ENCODE results near the gene SLC7A14.

The SLC7A14 gene

GRCh38 chr3:170558427-170558826 lies 27.4 kb downstream of the SLC7A14 start:
- H3K4me2 ChIP-seq (ENCODE audit: low read depth, low read length, poor library complexity, severe bottlenecking), result no peak overlapping the region
- H2AFZ ChIP-seq (ENCODE audit: low read depth, low read length, severe bottlenecking), result no peak overlapping the region
- H3K27ac ChIP-seq (ENCODE audit: low read depth, low read length), result no peak overlapping the region
- no peaks in the 10 kb centered on the region for H3K36me3 ChIP-seq (ENCODE audit: low read length)
- TF ChIP-seq CTCF (IDR thresholded peaks at IDR 0.05; ENCODE audit: insufficient read depth, low read length, poor library complexity, severe bottlenecking) (no peak), EZH2phosphoT487 (conservative IDR thresholded peaks at IDR 0.05; ENCODE audit: low read length) (no peak)
- no peaks in the 10 kb centered on the region for H3K27me3 ChIP-seq (ENCODE audit: low read length)
- H3K9me3 ChIP-seq (ENCODE audit: insufficient read depth, low read length), result no peaks in the 10 kb centered on the region
- H3K9me2 ChIP-seq (replicated peaks; ENCODE audit: insufficient read depth, low read length), result no peaks in the 10 kb centered on the region
- no peaks in the 10 kb centered on the region for H3F3A ChIP-seq (ENCODE audit: insufficient read depth)
- no peak overlapping the region for H3K4me3 ChIP-seq (ENCODE audit: insufficient read depth, low read length, poor library complexity, severe bottlenecking)
- no peaks in the 10 kb centered on the region for H3K79me2 ChIP-seq (ENCODE audit: insufficient read depth, low read length)
- no peaks in the 10 kb centered on the region for H4K20me1 ChIP-seq (ENCODE audit: low read depth, low read length)
- no peak overlapping the region for H3K9ac ChIP-seq (ENCODE audit: low read length)

- Histone ChIP-seq H3K4me3 (ENCODE audit: insufficient read depth, low read length, poor library complexity, severe bottlenecking) (no peak overlapping the region), H3K36me3 (ENCODE audit: low read length) (no peaks in the 10 kb centered on the region), H3K9me3 (ENCODE audit: insufficient read depth, low read length) (no peaks in the 10 kb centered on the region), H3F3A (ENCODE audit: insufficient read depth) (no peaks in the 10 kb centered on the region), H3K79me2 (ENCODE audit: insufficient read depth, low read length) (no peaks in the 10 kb centered on the region), H3K4me2 (ENCODE audit: low read depth, low read length, poor library complexity, severe bottlenecking) (no peak overlapping the region), H4K20me1 (ENCODE audit: low read depth, low read length) (no peaks in the 10 kb centered on the region), H3K27ac (ENCODE audit: low read depth, low read length) (no peak overlapping the region), H3K27me3 (ENCODE audit: low read length) (no peaks in the 10 kb centered on the region), H3K9me2 (replicated peaks; ENCODE audit: insufficient read depth, low read length) (no peaks in the 10 kb centered on the region), H3K9ac (ENCODE audit: low read length) (no peak overlapping the region), H2AFZ (ENCODE audit: low read depth, low read length, severe bottlenecking) (no peak overlapping the region)
- TF ChIP-seq EZH2phosphoT487 (conservative IDR thresholded peaks at IDR 0.05; ENCODE audit: low read length) (no peak), CTCF (IDR thresholded peaks at IDR 0.05; ENCODE audit: insufficient read depth, low read length, poor library complexity, severe bottlenecking) (no peak)
Measured at GRCh38 chr3:170555329-170555728, 30.5 kb downstream of the SLC7A14 start.

- no peaks in the 10 kb centered on the region for H3K9me2 ChIP-seq (replicated peaks; ENCODE audit: insufficient read depth, low read length)
- no peak overlapping the region for H3K9ac ChIP-seq (ENCODE audit: low read length)
- H3K79me2 ChIP-seq (ENCODE audit: insufficient read depth, low read length), result no peaks in the 10 kb centered on the region
- no peaks in the 10 kb centered on the region for H3K9me3 ChIP-seq (ENCODE audit: insufficient read depth, low read length)
- TF ChIP-seq EZH2phosphoT487 (conservative IDR thresholded peaks at IDR 0.05; ENCODE audit: low read length) (no peak), CTCF (IDR thresholded peaks at IDR 0.05; ENCODE audit: insufficient read depth, low read length, poor library complexity, severe bottlenecking) (no peak)
- H3F3A ChIP-seq (ENCODE audit: insufficient read depth), result no peaks in the 10 kb centered on the region
- no peak overlapping the region for H3K4me3 ChIP-seq (ENCODE audit: insufficient read depth, low read length, poor library complexity, severe bottlenecking)
- H4K20me1 ChIP-seq (ENCODE audit: low read depth, low read length), result no peaks in the 10 kb centered on the region
- no peaks in the 10 kb centered on the region for H3K27me3 ChIP-seq (ENCODE audit: low read length)
- no peaks in the 10 kb centered on the region for H3K36me3 ChIP-seq (ENCODE audit: low read length)
- H3K4me2 ChIP-seq (ENCODE audit: low read depth, low read length, poor library complexity, severe bottlenecking), result no peak overlapping the region
- no peak overlapping the region for H3K27ac ChIP-seq (ENCODE audit: low read depth, low read length)
- H2AFZ ChIP-seq (ENCODE audit: low read depth, low read length, severe bottlenecking), result no peak overlapping the region
Measured at GRCh38 chr3:170553788-170554757, 31.8 kb downstream of the SLC7A14 start.
